Glutamatergic neuron (in vitro differentiated cells): ENCODE results near the gene HMMR. TPM values are rescaled to one million over a fixed set of nuclear protein-coding genes. Genes with fewer than 3 reads are reported as not detected.

ENCODE experiments used
- DNase-seq: peaks from one replicate; pipeline ENCODE4 v3.0.0; 2022
- H3K27ac Mint-ChIP-seq: one replicate; pipeline ENCODE4 v1.8.0; 2020; ENCODE audit warnings: mild to moderate bottlenecking, mixed read lengths, inconsistent platforms; ENCODE audit not compliant: unreplicated experiment
- H3K27me3 Mint-ChIP-seq: one replicate; pipeline ENCODE4 v1.8.0; 2020; ENCODE audit warnings: mild to moderate bottlenecking, moderate library complexity, mixed read lengths, inconsistent platforms; ENCODE audit not compliant: unreplicated experiment
- H3K36me3 Mint-ChIP-seq: one replicate; pipeline ENCODE4 v1.8.0; 2020; ENCODE audit warnings: mild to moderate bottlenecking, mixed read lengths, inconsistent platforms; ENCODE audit not compliant: unreplicated experiment
- H3K4me1 Mint-ChIP-seq: one replicate; pipeline ENCODE4 v1.8.0; 2020; ENCODE audit warnings: mild to moderate bottlenecking, low read depth, mixed read lengths, inconsistent platforms; ENCODE audit not compliant: unreplicated experiment
- H3K4me3 Mint-ChIP-seq: one replicate; pipeline ENCODE4 v1.8.0; 2020; ENCODE audit warnings: mild to moderate bottlenecking, mixed read lengths, inconsistent platforms; ENCODE audit not compliant: unreplicated experiment
- H3K9me3 Mint-ChIP-seq: one replicate; pipeline ENCODE4 v1.8.0; 2020; ENCODE audit warnings: mild to moderate bottlenecking, moderate library complexity, mixed read lengths, inconsistent platforms; ENCODE audit not compliant: unreplicated experiment
- total RNA-seq: library from RNA; stranded (reverse); fragmentation: NEBNext Ultra II Directional; extraction: Animal tissue kit (Norgen Biotek cat#: 25700); gene quantifications from one replicate; pipeline ENCODE4 v1.2.1, GENCODE V29; 2021; ENCODE audit not compliant: unreplicated experiment
- TF ChIP-seq, protein P1 (sequence below): fragments of 200-600 bp; sonication (generic); IDR thresholded peaks from one replicate; pipeline ENCODE4 v1.5.0; 2021; ENCODE audit not compliant: partially characterized antibody, unreplicated experiment

HMMR gene
- total RNA-seq, 1 donor from 2014 or later: 7.4 TPM

GRCh38 chr5:163489055-163489744 is 28.8 kb downstream of the HMMR start:
- Mint-ChIP-seq H3K9me3 (no peaks in the 10 kb centered on the region), H3K27ac (no peak overlapping the region), H3K4me3 (no peak overlapping the region), H3K27me3 (no peaks in the 10 kb centered on the region), H3K4me1 (no peaks in the 10 kb centered on the region), H3K36me3 (no peaks in the 10 kb centered on the region)
- TF ChIP-seq, protein P1, sequence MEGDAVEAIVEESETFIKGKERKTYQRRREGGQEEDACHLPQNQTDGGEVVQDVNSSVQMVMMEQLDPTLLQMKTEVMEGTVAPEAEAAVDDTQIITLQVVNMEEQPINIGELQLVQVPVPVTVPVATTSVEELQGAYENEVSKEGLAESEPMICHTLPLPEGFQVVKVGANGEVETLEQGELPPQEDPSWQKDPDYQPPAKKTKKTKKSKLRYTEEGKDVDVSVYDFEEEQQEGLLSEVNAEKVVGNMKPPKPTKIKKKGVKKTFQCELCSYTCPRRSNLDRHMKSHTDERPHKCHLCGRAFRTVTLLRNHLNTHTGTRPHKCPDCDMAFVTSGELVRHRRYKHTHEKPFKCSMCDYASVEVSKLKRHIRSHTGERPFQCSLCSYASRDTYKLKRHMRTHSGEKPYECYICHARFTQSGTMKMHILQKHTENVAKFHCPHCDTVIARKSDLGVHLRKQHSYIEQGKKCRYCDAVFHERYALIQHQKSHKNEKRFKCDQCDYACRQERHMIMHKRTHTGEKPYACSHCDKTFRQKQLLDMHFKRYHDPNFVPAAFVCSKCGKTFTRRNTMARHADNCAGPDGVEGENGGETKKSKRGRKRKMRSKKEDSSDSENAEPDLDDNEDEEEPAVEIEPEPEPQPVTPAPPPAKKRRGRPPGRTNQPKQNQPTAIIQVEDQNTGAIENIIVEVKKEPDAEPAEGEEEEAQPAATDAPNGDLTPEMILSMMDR: no peak
- peak; percentile 32 for DNase-seq

DNA sequence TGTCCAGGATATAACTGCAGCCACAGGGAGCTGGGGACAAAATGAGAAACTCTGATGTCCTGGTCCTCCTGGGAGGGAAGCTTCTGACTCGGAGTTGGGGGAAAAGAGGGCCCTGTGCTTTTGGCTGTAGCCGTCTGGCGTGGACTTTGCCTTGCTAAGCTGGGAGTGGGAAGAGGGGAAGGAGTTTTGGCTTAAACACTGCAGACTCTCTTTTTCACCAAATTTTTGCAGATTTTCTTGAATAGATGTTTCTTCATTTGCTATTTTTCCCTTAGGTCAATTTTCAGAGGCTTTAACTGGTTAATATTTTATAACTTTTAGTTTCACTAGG is 29.3 kb downstream of the HMMR start:
- Mint-ChIP-seq H3K27ac (no peak overlapping the region), H3K27me3 (no peaks in the 10 kb centered on the region), H3K4me1 (no peaks in the 10 kb centered on the region), H3K36me3 (no peaks in the 10 kb centered on the region), H3K9me3 (no peaks in the 10 kb centered on the region), H3K4me3 (no peak overlapping the region)
- DNase-seq: no peak
- TF ChIP-seq, protein P1: no peak

DNA sequence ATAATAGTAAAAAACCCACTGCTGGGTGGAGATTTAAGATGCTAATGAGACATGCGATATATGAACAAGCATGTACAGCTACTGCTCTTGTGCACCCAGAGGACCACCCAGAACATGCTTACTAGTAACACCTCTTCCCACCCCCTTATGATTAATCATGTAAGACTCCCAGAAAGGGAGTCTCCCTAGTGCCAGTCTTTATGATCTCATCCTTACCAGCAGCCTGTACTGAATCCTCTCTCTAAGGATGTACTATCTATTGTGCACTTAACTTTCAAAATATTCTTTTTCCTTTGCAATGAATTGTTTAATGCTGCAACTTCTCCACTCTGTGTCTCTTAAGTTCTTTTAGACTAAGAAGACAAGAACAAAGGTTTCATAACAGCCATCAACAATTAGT is 35.9 kb downstream of the HMMR start:
- H3K36me3 Mint-ChIP-seq: peaks cover 4% of the 10 kb centered on the region
- no peaks in the 10 kb centered on the region for H3K27me3 Mint-ChIP-seq
- H3K9me3 Mint-ChIP-seq: no peaks in the 10 kb centered on the region
- H3K4me1 Mint-ChIP-seq: no peaks in the 10 kb centered on the region
- DNase-seq: no peak
- H3K27ac Mint-ChIP-seq: no peak overlapping the region
- TF ChIP-seq, protein P1: no peak
- H3K4me3 Mint-ChIP-seq: no peak overlapping the region

- Mint-ChIP-seq H3K4me1 (no peaks in the 10 kb centered on the region), H3K27ac (no peak overlapping the region), H3K9me3 (no peaks in the 10 kb centered on the region), H3K4me3 (no peak overlapping the region), H3K36me3 (peaks cover 4% of the 10 kb centered on the region), H3K27me3 (no peaks in the 10 kb centered on the region)
- no peak for DNase-seq
- TF ChIP-seq, protein P1: no peak
Measured at GRCh38 chr5:163497315-163497714, 36.9 kb downstream of the HMMR start.

GRCh38 chr5:163498886-163499285 is 38.5 kb downstream of the HMMR start:
- Mint-ChIP-seq H3K36me3 (peaks cover 4% of the 10 kb centered on the region), H3K27ac (no peak overlapping the region), H3K4me3 (no peak overlapping the region), H3K27me3 (no peaks in the 10 kb centered on the region), H3K9me3 (no peaks in the 10 kb centered on the region), H3K4me1 (peaks cover 6% of the 10 kb centered on the region)
- DNase-seq: no peak
- TF ChIP-seq, protein P1: no peak
